HEK293T (cell line): ENCODE data around the gene MAPRE2.

Experiments used
- CTCF ChIA-PET: fragments of 350-600 bp; formaldehyde crosslinking; extraction: SDS; loops from one replicate; lab custom pipeline; 2021; ENCODE audit warnings: antibody characterized with exemption, inconsistent platforms; lab: Yijun Ruan, JAX
- POLR2A ChIA-PET: fragments of 350-600 bp; formaldehyde crosslinking; extraction: SDS; loops from one replicate; lab custom pipeline; 2020; ENCODE audit warnings: antibody characterized with exemption, inconsistent platforms; lab: Yijun Ruan, JAX
- DNase-seq: peaks from one replicate; pipeline ENCODE4 v3.0.0; 2012; ENCODE audit warnings: mixed read lengths; ENCODE audit errors: extremely low spot score
- ARNT ChIP-seq: fragments of 450-650 bp; IDR thresholded peaks from 2 replicates; pipeline ENCODE4 v1.6.1; 2017; ENCODE audit warnings: mild to moderate bottlenecking
- BHLHE40 ChIP-seq: fragments of 450-650 bp; IDR thresholded peaks from 2 replicates; pipeline ENCODE4 v1.6.1; 2016; ENCODE audit warnings: mild to moderate bottlenecking, moderate library complexity, borderline replicate concordance
- CTBP1 ChIP-seq: fragments of 450-650 bp; IDR thresholded peaks from 2 replicates; pipeline ENCODE4 v1.6.1; 2016; ENCODE audit warnings: borderline replicate concordance
- ELF4 ChIP-seq: fragments of 450-650 bp; IDR thresholded peaks from 2 replicates; pipeline ENCODE4 v1.6.1; 2017; ENCODE audit warnings: antibody characterized with exemption
- FOXA1 ChIP-seq: fragments of 450-650 bp; IDR thresholded peaks from 2 replicates; pipeline ENCODE4 v1.6.1; 2016; ENCODE audit warnings: mild to moderate bottlenecking
- FOXK2 ChIP-seq: fragments of 450-650 bp; IDR thresholded peaks from 2 replicates; pipeline ENCODE4 v1.6.1; 2016; ENCODE audit warnings: mild to moderate bottlenecking
- FOXM1 ChIP-seq: fragments of 450-650 bp; IDR thresholded peaks from 2 replicates; pipeline ENCODE4 v1.6.1; 2017; ENCODE audit warnings: mild to moderate bottlenecking, borderline replicate concordance
- HDGF ChIP-seq: fragments of 450-650 bp; IDR thresholded peaks from 2 replicates; pipeline ENCODE4 v1.6.1; 2017; ENCODE audit warnings: antibody characterized with exemption, borderline replicate concordance
- L3MBTL2 ChIP-seq: fragments of 450-650 bp; conservative IDR thresholded peaks from 2 replicates; pipeline ENCODE4 v1.6.1; 2016; ENCODE audit warnings: mild to moderate bottlenecking
- LEF1 ChIP-seq: fragments of 450-650 bp; IDR thresholded peaks from 2 replicates; pipeline ENCODE4 v1.6.1; 2017; ENCODE audit warnings: mild to moderate bottlenecking, borderline replicate concordance
- NFRKB ChIP-seq: fragments of 450-650 bp; IDR thresholded peaks from 2 replicates; pipeline ENCODE4 v1.6.1; 2016; ENCODE audit warnings: mild to moderate bottlenecking, moderate library complexity
- PKNOX1 ChIP-seq: fragments of 450-650 bp; IDR thresholded peaks from 2 replicates; pipeline ENCODE4 v1.6.1; 2016
- SP1 ChIP-seq: fragments of 450-650 bp; IDR thresholded peaks from 2 replicates; pipeline ENCODE4 v1.6.1; 2017
- SUZ12 ChIP-seq: fragments of 450-650 bp; IDR thresholded peaks from 2 replicates; pipeline ENCODE4 v1.6.1; 2016; ENCODE audit warnings: mild to moderate bottlenecking
- TARDBP ChIP-seq: fragments of 450-650 bp; IDR thresholded peaks from 2 replicates; pipeline ENCODE4 v1.6.1; 2016
- ZNF384 ChIP-seq: fragments of 450-650 bp; IDR thresholded peaks from 2 replicates; pipeline ENCODE4 v1.6.1; 2016

The MAPRE2 gene

GRCh38 chr18:35159782-35160181 is 118.6 kb downstream of the MAPRE2 start:
- no peak for DNase-seq
- TF ChIP-seq PKNOX1 (no peak), FOXA1 (no peak), FOXK2 (no peak), L3MBTL2 (no peak), SP1 (no peak), LEF1 (no peak), NFRKB (no peak), SUZ12 (no peak), FOXM1 (no peak), BHLHE40 (no peak), HDGF (no peak)
- ChIA-PET POLR2A (no interaction called here), CTCF (no interaction called here)

GRCh38 chr18:35161485-35161884 is 120.3 kb downstream of the MAPRE2 start:
- ChIA-PET CTCF (interaction anchor here (0.8 kb wide), 1 partner anchor 18 kb away, joined by 3 read pairs; no protein-coding TSS in a partner anchor), POLR2A (no interaction called here)
- DNase-seq = no peak
- TF ChIP-seq LEF1 (no peak), ARNT (no peak), HDGF (no peak), NFRKB (no peak), SUZ12 (no peak), BHLHE40 (no peak), TARDBP (no peak)

GRCh38 chr18:35161934-35162333 is 120.7 kb downstream of the MAPRE2 start:
- TF ChIP-seq ARNT = no peak
- no peak for TF ChIP-seq FOXA1
- TF ChIP-seq CTBP1 = no peak
- no peak for TF ChIP-seq ZNF384
- TF ChIP-seq HDGF = no peak
- TF ChIP-seq ELF4 = no peak
- TF ChIP-seq SP1 = no peak
- TF ChIP-seq TARDBP = no peak
- TF ChIP-seq LEF1 = no peak
- TF ChIP-seq NFRKB = no peak
- POLR2A ChIA-PET = no interaction called here
- no peak for DNase-seq
- CTCF ChIA-PET = interaction anchor here (0.8 kb wide), 1 partner anchor 18 kb away, joined by 3 read pairs; no protein-coding TSS in a partner anchor

GRCh38 chr18:35163014-35163539 is 121.9 kb downstream of the MAPRE2 start:
- ChIA-PET POLR2A (interaction anchor here (0.8 kb wide), 1 partner anchor 78 kb away, joined by 3 read pairs; the partner anchor contains the start of gene ZNF397), CTCF (interaction anchor here (0.8 to 1.2 kb wide), 2 partner anchors 20 to 91 kb away, joined by 3 to 4 read pairs; no protein-coding TSS in a partner anchor)
- no peak for TF ChIP-seq ARNT
- no peak for TF ChIP-seq L3MBTL2
- no peak for TF ChIP-seq ZNF384
- no peak for TF ChIP-seq HDGF
- no peak for TF ChIP-seq NFRKB
- no peak for TF ChIP-seq FOXM1
- TF ChIP-seq PKNOX1 = no peak
- no peak for TF ChIP-seq FOXA1
- no peak for TF ChIP-seq SUZ12
- no peak for TF ChIP-seq LEF1
- TF ChIP-seq FOXK2 = no peak
- no peak for TF ChIP-seq SP1
- TF ChIP-seq CTBP1 = no peak
- TF ChIP-seq ELF4 = no peak
- TF ChIP-seq TARDBP = no peak
- TF ChIP-seq BHLHE40 = no peak
- DNase-seq = no peak

GRCh38 chr18:35163721-35164120 is 122.5 kb downstream of the MAPRE2 start:
- POLR2A ChIA-PET = no interaction called here
- TF ChIP-seq FOXA1 = no peak
- no peak for TF ChIP-seq FOXK2
- TF ChIP-seq HDGF = no peak
- no peak for TF ChIP-seq CTBP1
- no peak for TF ChIP-seq TARDBP
- no peak for TF ChIP-seq SUZ12
- DNase-seq = no peak
- CTCF ChIA-PET = interaction anchor here (1.2 kb wide), 1 partner anchor 20 kb away, joined by 4 read pairs; no protein-coding TSS in a partner anchor

- no peak for DNase-seq
- TF ChIP-seq CTBP1 (no peak), SUZ12 (no peak), BHLHE40 (no peak), ARNT (no peak), L3MBTL2 (no peak), TARDBP (no peak), ZNF384 (no peak), NFRKB (no peak), SP1 (no peak), FOXK2 (no peak), ELF4 (no peak), PKNOX1 (no peak), HDGF (no peak), LEF1 (no peak), FOXM1 (no peak), FOXA1 (no peak)
- CTCF ChIA-PET = no interaction called here
- POLR2A ChIA-PET = no interaction called here
Measured at GRCh38 chr18:35164133-35164532, 122.9 kb downstream of the MAPRE2 start.
